GM21717 (cell line): ENCODE results near the gene PKHD1.
A peak's percentile ranks its signal among the peaks of the same experiment; 100 is the strongest.

Experiments used
- ATAC-seq: cut with Tn5 transposase; IDR thresholded peaks from one replicate; pipeline ENCODE4 v1.9.1; 2021; ENCODE audit warnings: mild to moderate bottlenecking, moderate library complexity; ENCODE audit not compliant: unreplicated experiment

The PKHD1 gene

DNA sequence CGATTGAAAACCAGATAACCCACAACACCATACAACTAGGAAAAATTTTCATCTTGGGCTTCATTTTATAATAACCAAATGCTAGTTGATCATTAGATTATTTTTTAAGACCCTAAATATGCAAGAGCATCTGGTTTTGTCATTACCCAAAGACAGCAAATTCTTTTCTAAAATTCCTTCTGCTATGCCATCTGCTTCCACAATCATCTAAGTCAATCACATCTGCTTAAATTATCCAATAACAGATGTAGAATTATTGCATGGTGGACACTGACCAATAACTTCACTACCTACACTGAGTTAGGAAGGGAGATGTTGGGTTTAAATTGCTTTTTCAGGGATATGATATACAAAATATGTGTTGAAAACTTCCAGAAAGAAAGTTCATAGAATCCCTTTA is 41.9 kb downstream of the PKHD1 start:
- ATAC-seq: no peak

- ATAC-seq: no peak
Observed at GRCh38 chr6:52045033-52045432, 42.4 kb downstream of the PKHD1 start.

- no peak for ATAC-seq
Observed at GRCh38 chr6:52042141-52042885, 45.1 kb downstream of the PKHD1 start.

- ATAC-seq: no peak
Observed at GRCh38 chr6:52041134-52041533, 46.3 kb downstream of the PKHD1 start.

- ATAC-seq: no peak
Observed at GRCh38 chr6:52027699-52028098, 59.7 kb downstream of the PKHD1 start.

- ATAC-seq: no peak
Observed at GRCh38 chr6:52024451-52025068, 62.9 kb downstream of the PKHD1 start.

GRCh38 chr6:52022675-52023074 is 64.7 kb downstream of the PKHD1 start:
- ATAC-seq: no peak

GRCh38 chr6:52020945-52021570 is 66.4 kb downstream of the PKHD1 start:
- no peak for ATAC-seq

GRCh38 chr6:52019881-52020280 is 67.5 kb downstream of the PKHD1 start:
- no peak for ATAC-seq

- ATAC-seq: no peak
Observed at GRCh38 chr6:52019092-52019491, 68.3 kb downstream of the PKHD1 start.

GRCh38 chr6:52016915-52017748 is 70.3 kb downstream of the PKHD1 start:
- ATAC-seq: no peak

DNA sequence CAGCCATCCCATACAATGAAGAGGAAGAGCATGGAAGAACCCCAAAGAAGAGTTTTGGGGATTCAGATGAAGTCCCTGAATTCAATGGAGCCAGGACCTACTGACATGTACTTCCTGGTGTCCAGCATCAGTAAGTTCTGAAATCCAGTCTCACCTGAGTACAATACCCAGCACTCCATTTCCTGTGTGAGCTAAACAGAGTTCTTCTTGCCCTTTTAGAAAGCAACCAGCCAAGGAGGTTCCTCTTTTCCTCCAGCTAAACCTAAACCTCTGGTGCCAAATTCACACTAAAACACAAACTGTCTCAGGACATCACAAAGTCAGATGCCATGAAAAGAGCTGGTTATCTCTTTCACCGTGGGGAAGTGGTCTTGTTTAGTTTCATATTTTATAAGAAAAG is 71.5 kb downstream of the PKHD1 start:
- ATAC-seq: no peak

- no peak for ATAC-seq
Observed at GRCh38 chr6:52014391-52014790, 73.0 kb downstream of the PKHD1 start.

- no peak for ATAC-seq
Observed at GRCh38 chr6:52013035-52013434, 74.4 kb downstream of the PKHD1 start.

GRCh38 chr6:52012582-52012981 is 74.8 kb downstream of the PKHD1 start:
- no peak for ATAC-seq

- ATAC-seq: no peak
Observed at GRCh38 chr6:52010806-52011205, 76.6 kb downstream of the PKHD1 start.

- ATAC-seq: no peak
Observed at GRCh38 chr6:52010145-52010544, 77.3 kb downstream of the PKHD1 start.

DNA sequence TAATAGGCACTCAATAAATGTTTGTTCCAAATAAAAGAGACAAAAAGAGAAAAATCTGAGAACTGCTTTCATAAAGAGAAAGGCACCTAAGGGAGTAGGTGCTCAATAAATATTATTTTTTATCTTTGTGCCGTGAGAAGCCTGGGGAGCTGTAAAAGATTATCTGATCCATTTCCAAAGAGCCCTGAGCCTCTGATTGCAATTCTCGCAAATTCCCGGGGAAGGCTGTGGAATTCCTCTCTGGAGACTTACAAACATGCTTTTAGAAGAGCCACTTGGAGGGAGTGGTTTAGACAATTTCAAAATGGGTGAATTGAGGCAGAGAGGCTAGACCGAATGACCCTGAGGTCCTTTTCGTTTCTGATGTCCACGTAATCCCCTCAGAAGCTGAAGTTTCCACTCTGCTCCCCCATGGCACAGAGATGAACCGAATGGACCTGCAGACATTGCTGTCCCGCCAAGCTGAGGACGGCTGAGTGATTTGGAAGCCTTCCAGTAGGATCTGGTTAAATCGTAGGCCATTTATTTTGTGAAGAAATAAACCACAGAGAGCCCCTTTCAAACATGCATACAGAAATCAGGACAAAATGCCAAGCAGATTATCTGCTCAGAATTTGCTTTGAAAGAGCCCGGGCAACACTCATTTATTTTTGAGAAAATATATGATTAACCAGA is 77.8 kb downstream of the PKHD1 start:
- ATAC-seq: no peak

DNA sequence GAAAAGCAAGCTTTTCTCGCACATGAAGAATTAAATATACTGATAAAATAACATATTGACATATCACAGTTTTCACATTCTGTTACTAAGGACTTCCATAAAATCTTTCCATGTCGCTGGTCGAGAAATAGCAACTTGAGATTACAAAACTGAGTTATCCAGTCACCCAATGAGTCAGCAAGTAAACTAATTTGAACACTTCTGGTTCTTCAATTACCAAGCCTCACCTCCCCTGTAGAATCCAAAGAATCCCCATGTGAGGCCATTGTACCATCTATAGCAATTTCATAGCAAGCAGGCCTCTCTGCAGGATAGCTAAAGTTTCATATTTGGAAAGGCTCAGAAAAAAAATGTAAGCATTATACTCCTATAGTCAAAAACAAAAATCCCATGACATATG is 87.3 kb downstream of the PKHD1 start:
- ATAC-seq: no peak

- ATAC-seq: peak; percentile 95
Observed at GRCh38 chr6:51996296-51996947, 91.0 kb downstream of the PKHD1 start.
